IPS-18a (cell line): ENCODE data around the gene RNF213.
"Not testable (repeated sequence)": the region's sequence is repeated elsewhere in the genome, so short reads cannot be mapped to it uniquely, and the experiment has no call there.

Experiments
- H3K27ac ChIP-seq: one replicate; pipeline ENCODE4 v1.5.1; 2013; ENCODE audit warnings: low read length
- H3K27me3 ChIP-seq: one replicate; pipeline ENCODE4 v1.6.1; 2013; ENCODE audit warnings: mild to moderate bottlenecking, low read length; ENCODE audit not compliant: control insufficient read depth, insufficient read depth
- H3K36me3 ChIP-seq: one replicate; pipeline ENCODE4 v1.6.1; 2013; ENCODE audit warnings: low read depth, low read length; ENCODE audit not compliant: control insufficient read depth
- H3K4me1 ChIP-seq: one replicate; pipeline ENCODE4 v1.6.1; 2013; ENCODE audit warnings: low read depth, low read length; ENCODE audit not compliant: control insufficient read depth
- H3K4me3 ChIP-seq: one replicate; pipeline ENCODE4 v1.5.1; 2013; ENCODE audit warnings: low read length
- H3K9ac ChIP-seq: one replicate; pipeline ENCODE4 v1.6.1; 2013; ENCODE audit warnings: mild to moderate bottlenecking, low read length, moderate library complexity
- H3K9me3 ChIP-seq: one replicate; pipeline ENCODE4 v1.6.1; 2013; ENCODE audit warnings: low read depth, low read length; ENCODE audit not compliant: control insufficient read depth

The RNF213 gene

DNA sequence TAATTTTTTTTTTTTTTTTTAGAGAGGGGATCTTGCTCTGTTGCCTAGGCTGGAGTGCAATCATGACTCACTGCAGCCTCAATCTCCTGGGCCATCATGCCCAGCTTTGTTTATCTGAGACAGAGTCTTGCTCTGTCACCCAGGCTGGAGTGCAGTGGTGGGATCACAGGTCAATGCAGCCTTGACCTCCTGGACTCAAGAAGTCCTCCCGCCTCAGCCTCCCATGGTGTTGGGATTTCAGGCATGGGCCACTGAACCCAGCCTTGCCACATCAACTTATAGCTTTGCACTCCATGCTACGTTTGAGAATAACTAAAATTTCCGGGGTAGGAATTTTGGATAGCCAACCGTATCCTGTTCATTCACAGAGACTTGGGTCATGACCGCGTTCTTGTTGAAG lies 30.6 kb downstream of the RNF213 start:
- Histone ChIP-seq H3K4me3 (no peak overlapping the region), H3K9ac (no peak overlapping the region), H3K4me1 (no peaks in the 10 kb centered on the region), H3K27ac (no peak overlapping the region), H3K27me3 (no peaks in the 10 kb centered on the region), H3K9me3 (no peaks in the 10 kb centered on the region), H3K36me3 (peaks cover 43% of the 10 kb centered on the region)

DNA sequence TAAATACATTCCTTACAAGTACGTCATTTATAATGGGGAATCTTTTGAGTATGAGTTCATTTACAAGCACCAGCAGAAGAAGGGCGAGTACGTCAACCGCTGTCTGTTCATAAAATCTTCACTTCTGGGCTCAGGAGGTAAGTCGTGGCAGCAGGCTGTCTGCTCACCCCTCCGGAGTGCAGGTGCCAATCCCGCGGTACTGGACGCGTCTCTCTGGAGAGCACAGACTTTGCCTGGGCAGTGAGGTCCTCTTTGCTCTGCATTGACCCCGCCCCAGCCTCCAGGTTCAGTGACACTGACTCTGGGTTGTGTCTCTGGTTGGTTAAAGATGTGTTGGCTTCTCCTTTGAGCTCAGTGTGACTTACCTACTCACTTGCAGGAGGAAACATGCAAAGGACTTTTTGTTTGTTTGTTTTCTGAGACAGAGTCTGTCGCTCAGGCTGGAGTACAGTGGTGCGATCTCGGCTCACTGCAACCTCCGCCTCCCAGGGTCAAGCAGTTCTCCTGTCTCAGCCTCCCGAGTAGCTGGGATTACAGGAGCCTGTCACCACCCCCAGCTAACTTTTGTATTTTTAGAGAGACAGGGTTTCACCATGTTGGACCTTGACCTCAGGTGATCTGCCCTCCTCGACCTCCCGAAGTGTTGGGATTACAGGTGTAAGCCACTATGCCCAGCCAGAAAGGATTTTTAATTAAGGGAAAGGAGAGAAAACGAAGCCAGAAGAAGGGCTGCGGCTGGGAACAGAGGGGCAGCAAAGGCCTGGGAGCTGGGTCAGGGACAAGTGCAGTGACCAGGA lies 31.2 kb downstream of the RNF213 start:
- peaks cover 49% of the 10 kb centered on the region for H3K36me3 ChIP-seq

DNA sequence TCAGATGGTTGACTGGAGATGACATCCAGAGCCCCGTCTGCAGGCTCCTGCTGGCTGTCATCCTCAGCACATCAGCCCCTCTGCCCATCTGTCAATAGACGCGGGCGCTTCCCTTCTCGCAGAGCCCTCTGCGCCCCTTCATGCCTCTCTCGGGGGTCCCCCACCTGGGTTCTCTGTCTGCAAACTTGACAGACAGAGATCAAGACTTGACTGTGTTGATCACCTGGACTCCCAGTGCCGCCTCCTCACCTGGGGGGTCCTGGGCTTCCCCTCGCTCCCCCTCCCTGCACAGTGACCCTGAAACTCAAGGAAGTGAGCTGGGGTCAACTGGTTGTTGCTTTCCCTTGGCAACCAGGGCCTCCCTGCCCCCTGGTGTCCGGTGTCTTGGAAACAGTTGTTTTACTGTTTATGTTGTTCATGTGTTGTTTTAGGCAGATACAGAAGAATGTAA lies 31.9 kb downstream of the RNF213 start:
- peaks cover 50% of the 10 kb centered on the region for H3K36me3 ChIP-seq
- H3K4me1 ChIP-seq = no peaks in the 10 kb centered on the region
- H3K27me3 ChIP-seq = no peaks in the 10 kb centered on the region
- no peaks in the 10 kb centered on the region for H3K9me3 ChIP-seq
- H3K4me3 ChIP-seq = no peak overlapping the region
- no peak overlapping the region for H3K9ac ChIP-seq
- no peak overlapping the region for H3K27ac ChIP-seq

More for the DNA sequence above, 31.2 kb downstream of the RNF213 start:
- no peaks in the 10 kb centered on the region for H3K9me3 ChIP-seq
- no peaks in the 10 kb centered on the region for H3K4me1 ChIP-seq
- H3K9ac ChIP-seq = no peak overlapping the region
- no peak overlapping the region for H3K27ac ChIP-seq
- H3K27me3 ChIP-seq = no peaks in the 10 kb centered on the region
- no peak overlapping the region for H3K4me3 ChIP-seq

DNA sequence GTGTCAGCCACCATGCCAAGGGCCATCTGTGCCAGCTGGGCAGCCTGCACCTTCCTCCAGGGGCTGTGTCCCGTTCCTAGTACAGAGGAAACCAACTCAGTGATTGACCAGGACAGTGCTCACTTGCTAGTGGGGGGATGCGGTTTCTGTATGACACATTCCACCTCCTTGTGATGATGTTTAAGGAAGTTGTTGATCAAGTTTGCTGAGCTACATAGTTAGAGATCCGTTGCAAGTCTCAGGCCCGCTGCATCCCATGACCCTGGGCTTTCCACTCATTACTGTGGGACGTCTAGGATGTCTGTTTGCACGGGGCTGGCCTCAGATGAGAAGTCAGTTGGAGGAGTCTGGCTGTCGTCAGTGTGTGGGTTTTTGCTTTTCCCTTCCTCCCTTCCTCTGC lies 33.6 kb downstream of the RNF213 start:
- no peaks in the 10 kb centered on the region for H3K9me3 ChIP-seq
- peaks cover 63% of the 10 kb centered on the region for H3K36me3 ChIP-seq
- no peak overlapping the region for H3K27ac ChIP-seq
- H3K27me3 ChIP-seq = no peaks in the 10 kb centered on the region
- no peaks in the 10 kb centered on the region for H3K4me1 ChIP-seq
- no peak overlapping the region for H3K4me3 ChIP-seq
- no peak overlapping the region for H3K9ac ChIP-seq

DNA sequence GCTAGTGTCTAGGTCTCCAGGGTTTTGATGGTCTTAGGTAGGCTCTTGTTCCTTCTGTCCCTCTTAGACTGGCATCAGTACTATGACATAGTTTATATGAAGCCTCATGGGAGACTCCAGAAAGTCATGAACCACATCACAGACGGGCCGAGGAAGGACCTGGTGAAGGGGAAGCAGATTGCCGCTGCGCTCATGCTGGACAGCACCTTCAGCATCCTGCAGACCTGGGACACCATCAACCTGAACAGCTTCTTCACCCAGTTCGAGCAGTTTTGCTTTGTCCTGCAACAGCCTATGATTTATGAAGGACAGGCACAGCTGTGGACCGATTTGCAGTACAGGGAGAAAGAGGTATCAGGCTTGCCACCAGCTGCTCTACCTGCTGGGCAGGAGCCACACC lies 34.0 kb downstream of the RNF213 start:
- Histone ChIP-seq H3K9me3 (no peaks in the 10 kb centered on the region), H3K36me3 (peaks cover 63% of the 10 kb centered on the region), H3K4me3 (no peak overlapping the region), H3K27ac (no peak overlapping the region), H3K27me3 (no peaks in the 10 kb centered on the region), H3K9ac (no peak overlapping the region), H3K4me1 (no peaks in the 10 kb centered on the region)

DNA sequence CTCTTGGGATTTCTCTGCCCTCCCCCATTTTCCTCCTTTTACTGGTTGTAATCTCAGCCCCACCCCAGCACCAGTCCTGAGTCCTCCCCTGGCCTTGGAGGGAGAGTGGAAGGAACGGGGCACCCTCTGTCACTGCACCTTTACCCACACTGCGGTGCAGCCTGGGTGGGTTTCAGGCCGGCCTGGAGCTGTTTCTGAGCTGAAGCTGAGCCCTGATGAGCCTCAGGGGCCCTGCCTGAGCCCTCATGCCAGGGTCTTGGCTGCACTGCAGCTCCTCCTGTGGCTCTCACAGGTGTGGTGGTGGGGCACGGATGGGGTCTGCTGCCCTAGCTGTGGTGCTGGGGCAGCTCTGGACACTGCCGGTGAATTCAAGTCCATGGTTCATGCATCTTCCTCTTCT lies 34.5 kb downstream of the RNF213 start:
- Histone ChIP-seq H3K4me1 (no peaks in the 10 kb centered on the region), H3K9ac (no peak overlapping the region), H3K36me3 (peaks cover 61% of the 10 kb centered on the region), H3K9me3 (no peaks in the 10 kb centered on the region), H3K27me3 (no peaks in the 10 kb centered on the region), H3K27ac (no peak overlapping the region), H3K4me3 (no peak overlapping the region)

DNA sequence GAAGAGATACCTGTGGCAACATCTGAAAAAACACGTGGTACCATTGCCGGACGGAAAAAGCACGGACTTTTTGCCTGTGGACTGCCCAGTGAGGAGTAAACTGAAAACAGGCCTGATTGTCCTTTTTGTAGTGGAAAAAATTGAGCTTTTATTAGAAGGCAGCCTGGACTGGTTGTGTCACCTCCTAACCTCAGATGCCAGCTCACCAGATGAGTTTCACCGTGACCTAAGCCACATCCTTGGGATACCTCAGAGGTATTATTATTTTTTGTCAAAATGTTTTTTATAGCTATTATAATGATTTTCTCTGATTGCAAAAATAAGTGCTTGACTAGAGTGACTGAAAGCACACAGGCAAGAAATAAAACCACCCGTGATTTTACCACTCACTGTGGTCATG lies 34.9 kb downstream of the RNF213 start:
- Histone ChIP-seq H3K27me3 (no peaks in the 10 kb centered on the region), H3K36me3 (peaks cover 57% of the 10 kb centered on the region), H3K27ac (no peak overlapping the region)

DNA sequence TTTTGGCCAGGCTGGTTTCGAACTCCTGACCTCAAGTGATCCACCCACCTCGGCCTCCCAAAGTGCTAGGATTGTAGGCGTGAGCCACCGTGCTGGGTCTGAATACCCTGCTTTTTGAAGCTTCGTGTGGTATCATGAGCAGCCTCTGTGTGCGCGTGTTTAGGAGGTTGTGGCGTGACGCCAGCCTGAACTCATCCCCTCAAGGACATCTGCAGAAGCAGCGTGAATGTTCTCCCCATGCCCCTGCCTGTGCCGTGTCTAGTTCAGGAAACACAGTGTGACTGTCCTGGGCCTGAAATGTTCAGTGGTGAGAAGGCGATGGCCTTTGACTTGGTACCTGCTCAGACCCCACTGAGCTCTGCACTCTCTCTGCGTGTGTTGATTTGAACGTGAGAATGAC lies 35.6 kb downstream of the RNF213 start:
- no peak overlapping the region for H3K9ac ChIP-seq
- no peaks in the 10 kb centered on the region for H3K9me3 ChIP-seq
- no peak overlapping the region for H3K27ac ChIP-seq
- H3K27me3 ChIP-seq = no peaks in the 10 kb centered on the region
- no peaks in the 10 kb centered on the region for H3K4me1 ChIP-seq
- H3K4me3 ChIP-seq = no peak overlapping the region
- peaks cover 54% of the 10 kb centered on the region for H3K36me3 ChIP-seq

More for the DNA sequence above, 34.9 kb downstream of the RNF213 start:
- Histone ChIP-seq H3K4me1 (no peaks in the 10 kb centered on the region), H3K9ac (no peak overlapping the region), H3K4me3 (no peak overlapping the region), H3K9me3 (no peaks in the 10 kb centered on the region)

DNA sequence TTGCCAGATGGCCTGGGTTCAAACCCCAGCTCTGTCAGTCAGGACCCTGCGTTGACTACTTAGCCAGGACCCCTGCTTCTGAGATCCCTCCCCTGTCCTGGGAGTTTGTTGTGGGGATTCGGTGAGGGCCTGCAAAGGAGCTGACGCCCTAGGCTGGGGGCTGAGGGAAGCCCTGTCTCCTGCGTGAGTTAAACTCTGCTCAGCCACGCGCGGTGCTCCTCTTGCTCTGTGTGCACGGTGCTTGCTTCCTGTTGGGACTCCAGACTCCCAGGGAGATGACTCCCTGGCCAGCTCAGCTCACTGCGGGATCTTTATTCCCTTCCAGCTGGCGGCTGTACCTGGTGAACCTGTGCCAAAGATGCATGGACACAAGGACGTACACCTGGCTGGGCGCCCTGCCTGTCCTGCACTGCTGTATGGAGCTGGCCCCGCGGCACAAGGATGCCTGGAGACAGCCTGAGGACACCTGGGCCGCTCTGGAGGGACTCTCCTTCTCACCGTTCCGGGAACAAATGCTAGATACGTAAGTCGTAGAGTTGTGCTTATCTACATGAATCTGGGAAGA lies 37.4 kb downstream of the RNF213 start:
- Histone ChIP-seq H3K27ac (no peak overlapping the region), H3K4me3 (no peak overlapping the region), H3K36me3 (peaks cover 46% of the 10 kb centered on the region), H3K9me3 (no peaks in the 10 kb centered on the region), H3K27me3 (no peaks in the 10 kb centered on the region), H3K9ac (no peak overlapping the region), H3K4me1 (no peaks in the 10 kb centered on the region)

DNA sequence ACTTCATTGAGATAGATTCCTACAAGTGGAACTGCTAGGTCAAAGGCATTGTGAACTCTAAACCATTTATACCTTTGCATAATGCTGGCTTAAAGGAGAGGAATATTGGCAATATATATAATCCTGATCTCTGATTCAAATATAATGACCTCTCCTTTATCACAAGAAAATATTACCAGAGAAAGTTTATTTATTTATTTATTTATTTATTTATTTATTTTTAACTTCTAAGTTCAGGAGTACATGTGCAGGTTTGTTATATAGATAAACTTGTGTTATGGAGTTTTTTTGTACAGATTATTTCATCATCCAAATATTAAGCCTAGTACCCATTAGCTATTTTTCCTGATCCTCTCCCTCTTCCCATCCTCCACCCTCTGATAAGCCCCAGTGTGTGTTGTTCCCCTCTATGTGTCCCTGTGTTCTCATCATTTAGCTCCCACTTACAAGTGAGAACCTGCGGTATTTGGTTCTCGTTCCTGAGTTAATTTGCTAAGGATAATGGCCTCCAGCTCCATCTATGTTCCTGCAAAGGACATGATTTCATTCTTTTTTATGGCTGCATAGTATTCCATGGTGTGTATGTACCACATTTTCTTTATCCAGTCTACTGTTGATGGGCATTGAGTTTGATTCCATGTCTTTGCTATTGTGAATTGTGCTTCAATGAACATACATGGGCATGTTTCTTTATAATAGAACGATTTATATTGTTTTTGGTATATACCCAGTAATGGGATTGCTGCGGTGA lies 38.9 kb downstream of the RNF213 start:
- not testable (repeated sequence) for H3K27me3 ChIP-seq, H3K27ac ChIP-seq, H3K4me3 ChIP-seq, H3K9ac ChIP-seq, H3K4me1 ChIP-seq, H3K9me3 ChIP-seq
- H3K36me3 ChIP-seq = peaks cover 39% of the 10 kb centered on the region

DNA sequence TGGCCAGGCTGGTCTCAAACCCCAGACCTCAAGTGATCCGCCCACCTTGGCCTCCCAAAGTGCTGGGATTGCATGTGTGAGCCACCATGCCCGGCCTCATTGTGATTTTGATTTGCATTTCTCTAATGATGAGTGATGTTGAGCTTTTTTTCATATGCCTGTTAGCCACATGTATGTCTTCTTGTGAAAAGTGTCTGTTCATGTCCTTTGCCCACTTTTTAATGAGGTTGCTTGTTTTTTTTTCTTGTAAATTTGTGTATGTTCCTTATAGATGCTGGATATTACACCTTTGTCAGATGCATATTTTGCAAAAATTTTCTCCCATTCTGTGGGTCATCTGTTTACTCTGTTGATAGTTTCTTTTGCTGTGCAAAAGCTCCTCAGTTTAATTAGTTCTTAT lies 40.1 kb downstream of the RNF213 start:
- not testable (repeated sequence) for H3K4me1 ChIP-seq, H3K27ac ChIP-seq, H3K9ac ChIP-seq, H3K27me3 ChIP-seq, H3K9me3 ChIP-seq, H3K4me3 ChIP-seq
- H3K36me3 ChIP-seq = peaks cover 29% of the 10 kb centered on the region
